Activated CD4-positive, alpha-beta T cell treated with anti-CD3 and anti-CD28 coated beads, Interleukin-2, amount 10 ng/mL, durations not matched to agents 7 days and 5 days (primary cell): ENCODE data around the gene C11orf58. TPM values are rescaled to one million over a fixed set of nuclear protein-coding genes. Genes with fewer than 3 reads are reported as not detected.

Experiments
- CTCF ChIA-PET: fragments of 350-600 bp; sonication (Branson Sonifier 250); formaldehyde crosslinking; loops from one replicate; lab custom pipeline; 2021; ENCODE audit warnings: antibody characterized with exemption; lab: Charles Lee
- POLR2A ChIA-PET: fragments of 350-600 bp; sonication (Branson Sonifier 250); formaldehyde crosslinking; loops from one replicate; lab custom pipeline; 2021; ENCODE audit warnings: antibody characterized with exemption; lab: Charles Lee
- DNase-seq: peaks from one replicate; pipeline ENCODE4 v3.0.0-alpha.2; 2020
- H3K27ac Mint-ChIP-seq: one replicate; pipeline ENCODE4 v1.8.0; 2021; ENCODE audit warnings: mild to moderate bottlenecking, moderate library complexity, mixed read lengths
- H3K27me3 Mint-ChIP-seq: one replicate; pipeline ENCODE4 v1.8.0; 2021; ENCODE audit warnings: mixed read lengths
- H3K36me3 Mint-ChIP-seq: one replicate; pipeline ENCODE4 v1.8.0; 2021; ENCODE audit warnings: low read depth, mixed read lengths
- H3K4me1 Mint-ChIP-seq: one replicate; pipeline ENCODE4 v1.8.0; 2021; ENCODE audit warnings: mixed read lengths
- H3K4me3 Mint-ChIP-seq: one replicate; pipeline ENCODE4 v1.8.0; 2021; ENCODE audit warnings: mild to moderate bottlenecking, moderate library complexity, mixed read lengths
- H3K9me3 Mint-ChIP-seq: one replicate; pipeline ENCODE4 v1.8.0; 2021; ENCODE audit warnings: mixed read lengths
- total RNA-seq, 2 experiments: library from RNA; stranded (reverse); gene quantifications; one replicate each; pipeline ENCODE4 v1.2.3, GENCODE V29; 2021

The C11orf58 gene
- total RNA-seq, 2 experiments from 2014 or later = 119 to 137 TPM

DNA sequence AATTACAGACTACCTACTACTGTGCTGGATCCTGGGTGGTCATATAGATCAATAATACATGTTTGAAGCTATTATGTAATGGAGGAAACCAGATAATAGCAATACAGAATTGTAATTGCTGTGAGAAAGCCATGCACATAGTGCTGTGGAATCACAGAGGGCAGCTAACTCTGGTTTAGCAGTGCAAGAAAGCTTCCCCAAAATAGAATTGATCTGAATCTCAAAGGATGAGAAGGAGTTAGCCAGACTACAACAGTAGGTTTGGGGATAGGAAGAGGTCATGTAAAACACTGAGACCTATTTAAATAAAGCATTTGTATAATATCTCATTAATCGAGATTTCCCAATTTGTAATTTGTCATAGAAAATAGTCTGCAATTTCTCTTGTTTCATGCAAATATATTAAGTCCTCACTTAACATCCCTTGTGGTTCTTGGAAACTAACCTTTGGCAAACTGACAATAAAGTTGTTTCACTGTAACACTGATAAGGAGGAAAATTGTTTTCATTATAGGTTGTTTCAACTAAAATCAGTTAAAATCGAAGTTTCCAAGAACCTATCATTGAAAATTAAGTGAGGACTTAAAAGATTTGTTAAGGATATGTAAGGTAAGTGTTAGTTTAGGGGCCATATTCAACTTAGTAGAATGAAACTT, 7.6 kb downstream of the C11orf58 start:
- no peak for DNase-seq
- CTCF ChIA-PET = no interaction called here
- no peak overlapping the region for H3K27ac Mint-ChIP-seq
- H3K27me3 Mint-ChIP-seq = no peaks in the 10 kb centered on the region
- POLR2A ChIA-PET = no interaction called here
- H3K36me3 Mint-ChIP-seq = peaks cover 71% of the 10 kb centered on the region
- H3K9me3 Mint-ChIP-seq = no peaks in the 10 kb centered on the region
- H3K4me3 Mint-ChIP-seq = no peak overlapping the region
- peaks cover 46% of the 10 kb centered on the region for H3K4me1 Mint-ChIP-seq

DNA sequence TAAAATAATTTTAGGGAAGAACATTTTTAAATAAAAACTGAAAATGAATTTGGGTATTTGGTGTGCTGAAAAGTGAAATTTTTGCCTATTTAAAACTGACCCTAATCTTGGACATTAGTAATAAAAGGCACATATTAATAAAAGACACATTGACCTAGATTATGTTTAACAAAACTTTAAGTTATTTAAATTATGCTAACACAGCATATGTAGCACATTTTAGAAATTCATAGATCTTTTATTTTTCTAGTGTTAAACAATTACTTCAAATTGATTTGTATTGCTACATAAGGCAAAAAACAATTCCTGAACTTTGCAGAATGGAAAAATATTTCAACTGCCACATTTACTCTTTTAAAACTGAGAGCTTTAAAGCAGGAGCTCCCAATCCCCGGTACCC, 10.6 kb downstream of the C11orf58 start:
- no peak for DNase-seq
- no peaks in the 10 kb centered on the region for H3K27me3 Mint-ChIP-seq
- ChIA-PET POLR2A (no interaction called here), CTCF (interaction anchor here (0.8 to 2.4 kb wide), 2 partner anchors 10 to 25 kb away, joined by 3 to 11 read pairs; partner anchors contain the start of gene C11orf58)
- no peak overlapping the region for H3K4me3 Mint-ChIP-seq
- no peaks in the 10 kb centered on the region for H3K9me3 Mint-ChIP-seq
- H3K36me3 Mint-ChIP-seq = peaks cover 76% of the 10 kb centered on the region
- peaks cover 28% of the 10 kb centered on the region for H3K4me1 Mint-ChIP-seq
- no peak overlapping the region for H3K27ac Mint-ChIP-seq

DNA sequence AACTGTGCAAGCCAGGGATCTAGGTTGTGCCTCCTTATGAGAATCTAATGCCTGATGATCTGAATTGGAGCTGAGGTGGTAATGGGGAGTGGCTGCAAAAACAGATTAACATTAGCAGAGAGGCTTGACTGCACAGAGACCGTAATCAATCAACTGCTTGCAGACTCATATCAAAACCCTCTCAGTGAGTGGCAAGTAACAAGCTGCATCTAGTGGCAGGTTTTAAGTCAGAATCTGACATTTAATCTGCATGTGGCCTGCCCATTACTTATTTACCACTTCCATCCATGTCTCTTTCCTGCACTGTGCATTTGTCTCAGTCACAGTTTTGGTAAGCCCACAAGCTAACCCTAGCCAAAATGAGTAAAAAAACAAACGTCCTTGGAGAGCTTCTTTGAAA, 11.2 kb downstream of the C11orf58 start:
- ChIA-PET CTCF (interaction anchor here (0.8 to 2.4 kb wide), 2 partner anchors 11 to 24 kb away, joined by 3 to 11 read pairs; partner anchors contain the start of gene C11orf58), POLR2A (interaction anchor here (1.4 kb wide), 1 partner anchor 12 kb away, joined by 3 read pairs; the partner anchor contains the start of gene C11orf58)
- Mint-ChIP-seq H3K4me3 (no peak overlapping the region), H3K27ac (no peak overlapping the region), H3K4me1 (peaks cover 22% of the 10 kb centered on the region), H3K36me3 (peaks cover 72% of the 10 kb centered on the region), H3K27me3 (no peaks in the 10 kb centered on the region), H3K9me3 (no peaks in the 10 kb centered on the region)
- DNase-seq = no peak

DNA sequence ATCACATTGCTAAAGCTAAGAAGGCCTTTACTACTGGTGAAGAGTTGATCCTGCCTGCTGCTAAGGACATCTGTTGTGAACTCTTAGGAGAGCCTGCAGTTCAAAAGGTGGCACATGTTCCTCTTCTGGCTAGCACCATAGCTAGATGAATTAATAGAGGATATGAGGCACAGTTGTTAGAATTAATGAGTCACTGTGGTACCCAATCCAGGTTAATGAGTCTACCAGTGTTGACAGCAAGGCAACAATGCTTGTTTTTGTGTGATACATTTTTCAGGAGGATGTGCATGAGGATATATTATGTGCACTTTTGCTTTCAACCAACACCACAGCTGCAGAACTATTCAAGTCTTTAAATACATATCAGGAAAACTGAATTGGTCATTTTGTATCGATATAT, 12.0 kb downstream of the C11orf58 start:
- Mint-ChIP-seq H3K4me3 (no peak overlapping the region), H3K4me1 (peaks cover 19% of the 10 kb centered on the region), H3K9me3 (no peaks in the 10 kb centered on the region), H3K27ac (no peak overlapping the region), H3K36me3 (peaks cover 69% of the 10 kb centered on the region), H3K27me3 (no peaks in the 10 kb centered on the region)
- DNase-seq = no peak
- CTCF ChIA-PET = interaction anchor here (2.4 kb wide), 1 partner anchor 11 kb away, joined by 11 read pairs; the partner anchor contains the start of gene C11orf58
- POLR2A ChIA-PET = interaction anchor here (1.4 kb wide), 1 partner anchor 12 kb away, joined by 3 read pairs; the partner anchor contains the start of gene C11orf58

DNA sequence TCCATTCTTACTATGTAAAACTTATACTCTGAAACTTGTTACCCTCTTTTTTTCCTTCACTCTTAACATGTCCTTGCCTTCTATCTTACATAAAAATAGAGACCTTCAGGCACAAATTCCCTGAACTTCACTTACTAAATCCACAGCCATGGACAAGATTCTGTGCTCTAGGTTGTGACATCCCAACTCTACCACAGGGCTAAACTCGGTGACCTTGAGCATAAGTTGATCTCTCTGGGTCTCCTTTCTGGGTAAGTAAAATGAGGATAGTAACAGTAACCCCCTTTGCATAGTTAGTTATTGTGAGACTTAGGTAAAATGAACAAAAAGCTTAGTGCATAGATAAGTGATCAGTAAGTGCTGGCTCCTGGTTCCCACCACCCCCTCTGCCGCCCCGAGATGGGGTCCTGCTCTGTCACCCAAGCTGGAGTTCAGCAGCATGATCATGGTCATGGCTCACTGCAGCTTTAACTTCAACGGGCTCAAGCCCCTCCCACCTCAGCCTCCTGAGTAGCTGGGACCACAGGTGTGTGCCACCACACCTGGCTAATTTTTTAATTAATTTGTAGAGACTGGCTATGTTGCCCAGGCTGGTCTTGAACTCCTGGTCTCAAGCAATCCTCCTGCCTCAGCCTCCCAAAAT, 20.1 kb downstream of the C11orf58 start:
- Mint-ChIP-seq H3K27me3 (no peaks in the 10 kb centered on the region), H3K4me1 (peaks cover 10% of the 10 kb centered on the region), H3K9me3 (no peaks in the 10 kb centered on the region), H3K4me3 (no peak overlapping the region), H3K36me3 (peaks cover 41% of the 10 kb centered on the region), H3K27ac (no peak overlapping the region)
- ChIA-PET POLR2A (no interaction called here), CTCF (no interaction called here)
- no peak for DNase-seq

DNA sequence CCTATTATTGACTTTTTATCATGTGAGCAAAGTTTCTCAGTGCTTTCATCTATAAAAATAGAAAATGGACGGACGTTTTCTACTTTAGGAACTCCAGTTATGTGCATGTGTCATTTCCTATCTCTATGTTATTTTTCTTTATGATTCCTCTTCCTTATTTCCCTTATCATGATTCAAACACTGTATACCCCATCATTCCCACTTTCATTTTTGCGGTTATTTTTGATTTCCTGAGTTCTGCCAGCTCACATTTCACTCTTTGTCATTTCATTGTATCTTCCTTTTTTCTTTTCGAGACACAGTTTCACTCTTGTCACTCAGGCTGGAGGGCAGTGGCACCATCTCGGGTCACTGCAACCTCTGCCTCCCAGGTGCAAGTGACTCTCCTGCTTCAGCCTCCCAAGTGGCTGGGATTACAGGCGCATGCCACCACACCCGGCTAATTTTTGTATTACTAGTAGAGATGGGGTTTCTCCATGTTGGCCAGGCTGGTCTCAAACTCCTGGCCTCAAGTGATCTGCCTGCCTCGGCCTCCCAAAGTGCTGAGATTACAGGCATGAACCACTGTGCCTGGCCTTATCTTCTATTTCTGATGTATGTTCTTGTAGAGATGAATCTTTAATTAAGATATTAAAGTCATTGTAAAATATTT, 21.5 kb downstream of the C11orf58 start:
- CTCF ChIA-PET = no interaction called here
- H3K4me3 Mint-ChIP-seq = no peak overlapping the region

DNA sequence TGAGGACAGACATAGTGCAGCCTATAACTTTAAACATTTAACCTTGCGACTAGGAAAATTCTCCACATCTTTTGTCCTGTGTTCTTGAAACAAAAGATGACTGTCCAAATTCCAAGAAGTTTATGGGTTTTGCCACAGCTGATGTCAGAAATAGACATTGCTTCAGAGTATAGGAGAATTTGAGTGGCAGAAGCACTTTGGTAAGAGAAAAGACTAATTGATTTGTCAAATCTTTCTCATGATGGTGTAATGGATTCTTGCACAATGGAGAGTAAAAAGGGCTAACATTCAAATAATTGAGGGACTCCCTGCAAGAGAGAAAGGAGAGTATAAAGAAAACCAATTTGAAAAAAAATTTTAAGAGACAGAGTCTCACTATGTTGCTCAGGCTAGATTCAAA, 25.3 kb downstream of the C11orf58 start:
- POLR2A ChIA-PET = no interaction called here
- Mint-ChIP-seq H3K4me3 (no peak overlapping the region), H3K4me1 (peaks cover 10% of the 10 kb centered on the region), H3K27me3 (no peaks in the 10 kb centered on the region), H3K9me3 (no peaks in the 10 kb centered on the region), H3K27ac (no peak overlapping the region), H3K36me3 (peaks cover 6% of the 10 kb centered on the region)
- CTCF ChIA-PET = no interaction called here
- no peak for DNase-seq

More for the DNA sequence above, 21.5 kb downstream of the C11orf58 start:
- Mint-ChIP-seq H3K27me3 (no peaks in the 10 kb centered on the region), H3K4me1 (peaks cover 10% of the 10 kb centered on the region), H3K36me3 (peaks cover 32% of the 10 kb centered on the region), H3K27ac (peak overlapping the region; percentile 74), H3K9me3 (no peaks in the 10 kb centered on the region)
- POLR2A ChIA-PET = no interaction called here
- no peak for DNase-seq

DNA sequence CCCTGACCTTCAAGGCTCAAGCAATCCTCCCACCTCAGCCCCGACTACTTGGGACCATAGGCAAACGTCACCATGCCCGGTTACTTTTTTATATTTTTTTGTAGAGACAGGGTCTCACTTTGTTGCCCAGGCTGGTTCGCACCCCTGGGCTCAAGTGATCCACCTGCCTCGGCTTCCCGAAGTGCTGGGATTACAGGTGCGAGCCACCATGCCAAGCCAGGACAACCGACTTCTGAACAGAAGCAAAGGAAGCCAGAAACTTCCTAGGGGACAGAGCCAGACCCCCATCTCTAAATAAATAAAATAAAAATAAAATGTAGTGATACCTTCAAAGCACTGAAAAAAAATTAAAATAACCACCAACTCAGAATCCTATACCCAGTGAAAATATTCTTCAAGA, 26.4 kb downstream of the C11orf58 start:
- H3K27me3 Mint-ChIP-seq = no peaks in the 10 kb centered on the region
- H3K27ac Mint-ChIP-seq = no peak overlapping the region
- POLR2A ChIA-PET = no interaction called here
- DNase-seq = no peak
- H3K4me1 Mint-ChIP-seq = peaks cover 2% of the 10 kb centered on the region
- no peaks in the 10 kb centered on the region for H3K9me3 Mint-ChIP-seq
- H3K36me3 Mint-ChIP-seq = no peaks in the 10 kb centered on the region
- CTCF ChIA-PET = interaction anchor here (0.9 kb wide), 1 partner anchor 19 kb away, joined by 3 read pairs; no protein-coding TSS in a partner anchor
- no peak overlapping the region for H3K4me3 Mint-ChIP-seq

DNA sequence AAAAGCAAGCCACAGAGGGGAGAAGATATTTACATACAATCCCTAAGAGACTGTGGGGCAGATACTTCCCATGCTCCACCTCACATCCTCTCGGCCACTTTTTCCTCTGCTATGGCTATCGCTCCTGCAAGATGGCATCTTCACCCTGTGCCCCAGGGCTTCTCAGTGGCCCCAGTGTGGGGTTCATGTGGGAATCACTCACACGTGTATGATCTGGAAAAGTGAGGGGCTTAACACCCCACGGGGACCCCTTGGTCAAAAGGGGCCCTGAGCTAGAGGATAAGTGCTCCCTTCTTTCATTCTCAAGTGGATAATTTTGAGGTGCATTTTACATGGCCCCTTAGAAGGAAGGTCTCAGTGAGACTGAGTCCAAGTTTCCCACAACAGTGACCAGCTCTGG, 28.7 kb downstream of the C11orf58 start:
- Mint-ChIP-seq H3K27ac (no peak overlapping the region), H3K27me3 (no peaks in the 10 kb centered on the region), H3K9me3 (no peaks in the 10 kb centered on the region), H3K4me3 (no peak overlapping the region), H3K4me1 (no peaks in the 10 kb centered on the region), H3K36me3 (no peaks in the 10 kb centered on the region)
- ChIA-PET CTCF (interaction anchor here (0.6 kb wide), 1 partner anchor 604 kb away, joined by 3 read pairs; no protein-coding TSS in a partner anchor), POLR2A (no interaction called here)
- no peak for DNase-seq

DNA sequence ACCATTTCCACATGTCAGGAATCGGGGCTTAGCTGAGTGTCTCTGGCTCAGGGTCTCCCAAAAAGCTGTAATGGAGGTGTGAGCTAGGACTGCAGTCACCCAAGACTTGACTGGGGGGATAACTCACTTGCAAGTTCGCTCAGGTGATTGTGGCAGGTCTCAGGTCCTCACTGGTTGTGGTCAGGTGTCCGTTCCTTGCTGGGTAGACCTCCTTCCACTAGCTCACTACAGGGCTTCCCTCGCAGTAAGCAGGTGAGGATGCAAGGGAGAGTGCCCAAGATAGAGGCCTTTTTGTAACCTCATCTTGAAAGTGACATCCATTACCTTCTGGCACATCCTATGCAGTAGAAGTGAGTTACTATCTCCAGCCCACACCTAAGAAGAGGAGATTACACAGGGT, 29.5 kb downstream of the C11orf58 start:
- POLR2A ChIA-PET = no interaction called here
- H3K4me1 Mint-ChIP-seq = no peaks in the 10 kb centered on the region
- H3K27me3 Mint-ChIP-seq = no peaks in the 10 kb centered on the region
- no peak for DNase-seq
- CTCF ChIA-PET = interaction anchor here (1.5 kb wide), 1 partner anchor 13 kb away, joined by 3 read pairs; no protein-coding TSS in a partner anchor
- no peak overlapping the region for H3K4me3 Mint-ChIP-seq
- H3K36me3 Mint-ChIP-seq = no peaks in the 10 kb centered on the region
- no peak overlapping the region for H3K27ac Mint-ChIP-seq
- H3K9me3 Mint-ChIP-seq = no peaks in the 10 kb centered on the region

DNA sequence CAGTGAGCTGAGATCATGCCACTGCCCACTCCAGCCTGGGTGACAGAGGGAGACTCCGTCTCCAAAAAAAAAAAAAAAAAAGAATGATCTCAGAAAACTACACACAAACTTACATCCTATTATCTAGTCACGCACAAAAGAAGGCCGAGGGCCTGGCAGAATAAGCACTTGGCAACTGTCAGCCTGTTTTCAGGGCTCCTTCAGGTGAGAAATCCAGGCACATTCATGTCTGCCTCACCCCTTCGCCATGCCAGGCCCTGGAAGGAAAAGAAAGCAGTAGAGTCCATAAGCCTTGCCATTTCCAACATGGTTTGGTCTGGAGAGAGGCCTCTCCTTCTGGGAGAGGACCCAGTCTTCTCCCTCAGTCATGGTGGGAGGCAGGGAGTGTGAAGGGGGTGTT, 30.9 kb downstream of the C11orf58 start:
- no peak overlapping the region for H3K27ac Mint-ChIP-seq
- no peaks in the 10 kb centered on the region for H3K9me3 Mint-ChIP-seq
- CTCF ChIA-PET = interaction anchor here (0.6 to 1.5 kb wide), 2 partner anchors 14 to 24 kb away, joined by 3 read pairs; no protein-coding TSS in a partner anchor
- POLR2A ChIA-PET = no interaction called here
- no peak for DNase-seq
- H3K27me3 Mint-ChIP-seq = no peaks in the 10 kb centered on the region
- no peak overlapping the region for H3K4me3 Mint-ChIP-seq
- H3K4me1 Mint-ChIP-seq = no peaks in the 10 kb centered on the region
- H3K36me3 Mint-ChIP-seq = no peaks in the 10 kb centered on the region

DNA sequence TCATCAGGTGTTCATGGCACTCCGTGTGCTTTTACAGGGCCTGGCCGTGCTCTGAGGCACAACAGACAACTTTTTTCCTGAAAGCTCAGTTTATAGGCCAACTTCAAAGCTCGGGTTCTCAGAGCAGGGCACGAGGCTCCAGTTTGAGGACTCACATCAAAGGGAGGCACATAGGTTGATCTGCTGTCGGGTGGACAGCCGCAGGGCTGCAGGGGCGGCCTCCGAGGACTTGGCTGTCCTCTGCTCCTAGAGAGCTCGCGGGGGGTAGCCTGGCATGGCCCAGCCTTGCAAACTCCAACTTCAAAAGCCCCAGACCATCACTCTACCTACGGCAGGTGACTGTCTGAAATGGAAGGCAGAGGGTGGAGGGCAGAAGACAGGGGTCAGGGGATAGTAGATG, 31.6 kb downstream of the C11orf58 start:
- no peak for DNase-seq
- H3K27ac Mint-ChIP-seq = no peak overlapping the region
- no peaks in the 10 kb centered on the region for H3K36me3 Mint-ChIP-seq
- H3K4me3 Mint-ChIP-seq = no peak overlapping the region
- H3K27me3 Mint-ChIP-seq = peaks cover 2% of the 10 kb centered on the region
- ChIA-PET CTCF (interaction anchor here (0.5 to 0.6 kb wide), 2 partner anchors 14 to 364 kb away, joined by 3 read pairs; no protein-coding TSS in a partner anchor), POLR2A (no interaction called here)
- no peaks in the 10 kb centered on the region for H3K4me1 Mint-ChIP-seq
- H3K9me3 Mint-ChIP-seq = no peaks in the 10 kb centered on the region
